PC-9 (cell line): Measurements from ENCODE around the gene ZNF467. TPM values are rescaled to one million over a fixed set of nuclear protein-coding genes. Genes with fewer than 3 reads are reported as not detected.

ENCODE experiments used
- BruUV-seq: library from RNA; stranded (reverse); fragments of 400-500 nt; replicated peaks from 2 replicates; lab custom pipeline; 2021; lab: Mats Ljungman, UMichigan
- CTCF ChIA-PET: fragments of 300-600 bp; sonication (Branson Sonifier 250); formaldehyde crosslinking; loops from one replicate; lab custom pipeline; 2022; ENCODE audit warnings: antibody characterized with exemption; lab: Charles Lee
- POLR2A ChIA-PET: fragments of 300-600 bp; sonication (Branson Sonifier 250); formaldehyde crosslinking; loops from one replicate; lab custom pipeline; 2022; ENCODE audit warnings: antibody characterized with exemption; ENCODE audit not compliant: unreplicated experiment; lab: Charles Lee
- DNase-seq, 2 experiments: peaks; one replicate each; pipeline versions ENCODE4 v3.0.0 to v3.0.0-alpha.2; 2015 to 2022; ENCODE audit warnings: mixed read lengths in 1 of 2
- H2AFZ ChIP-seq: fragments of 200-600 bp; sonication (generic); 2 replicates; pipeline ENCODE4 v1.8.1; 2017; ENCODE audit warnings: antibody characterized with exemption
- H3F3A ChIP-seq: fragments of 200-600 bp; sonication (generic); 2 replicates; pipeline ENCODE4 v1.8.1; 2017; ENCODE audit warnings: antibody characterized with exemption, mild to moderate bottlenecking, low read depth; ENCODE audit not compliant: insufficient read depth
- H3K27ac ChIP-seq: fragments of 200-600 bp; sonication (generic); 2 replicates; pipeline ENCODE4 v1.6.1; 2016; ENCODE audit warnings: mixed run types
- H3K27me3 ChIP-seq: fragments of 200-600 bp; sonication (generic); 2 replicates; pipeline ENCODE4 v1.6.1; 2016; ENCODE audit warnings: low read depth, mixed run types; ENCODE audit not compliant: insufficient read depth
- H3K36me3 ChIP-seq: fragments of 200-600 bp; sonication (generic); 2 replicates; pipeline ENCODE4 v1.6.1; 2016; ENCODE audit warnings: low read depth, mixed run types
- H3K4me1 ChIP-seq: fragments of 200-600 bp; sonication (generic); replicated peaks from 2 replicates; pipeline ENCODE4 v1.6.1; 2016; ENCODE audit warnings: mixed run types; ENCODE audit not compliant: insufficient read depth
- H3K4me2 ChIP-seq: fragments of 200-600 bp; sonication (generic); 2 replicates; pipeline ENCODE4 v1.6.1; 2017; ENCODE audit warnings: mixed run types
- H3K4me3 ChIP-seq: fragments of 200-600 bp; sonication (generic); 2 replicates; pipeline ENCODE4 v1.6.1; 2016; ENCODE audit warnings: mixed run types
- H3K79me2 ChIP-seq: fragments of 200-600 bp; sonication (generic); 2 replicates; pipeline ENCODE4 v1.6.1; 2017; ENCODE audit warnings: low read depth, mixed run types
- H3K9me2 ChIP-seq: fragments of 200-600 bp; sonication (generic); 2 replicates; pipeline ENCODE4 v1.8.1; 2017; ENCODE audit warnings: mild to moderate bottlenecking; ENCODE audit not compliant: insufficient read depth
- H3K9me3 ChIP-seq: fragments of 200-600 bp; sonication (generic); 2 replicates; pipeline ENCODE4 v1.8.1; 2016; ENCODE audit warnings: low read depth; ENCODE audit not compliant: insufficient read depth
- H4K20me1 ChIP-seq: fragments of 200-600 bp; sonication (generic); 2 replicates; pipeline ENCODE4 v1.8.1; 2017; ENCODE audit not compliant: insufficient read depth
- CTCF ChIP-seq: fragments of 200-600 bp; sonication (generic); conservative IDR thresholded peaks from 2 replicates; pipeline ENCODE4 v1.6.1; 2017; ENCODE audit warnings: mixed run types, antibody characterized with exemption, mild to moderate bottlenecking, moderate library complexity
- EZH2 ChIP-seq: fragments of 200-600 bp; sonication (generic); IDR thresholded peaks from 2 replicates; pipeline ENCODE4 v1.8.0; 2017; ENCODE audit warnings: antibody characterized with exemption, low read depth
- intact Hi-C: fragments of 100-400 bp; cut with micrococcal nuclease; formaldehyde crosslinking; loops from one replicate; pipeline ENCODE4 v1.10.0; 2022; ENCODE audit not compliant: unreplicated experiment
- total RNA-seq: library from RNA; stranded (reverse); gene quantifications from 2 replicates; pipeline ENCODE4 v1.2.3, GENCODE V29; 2021

ZNF467 gene
- total RNA-seq, 1 experiment from 2014 or later = 6.6 TPM

- ChIA-PET POLR2A (no interaction called here), CTCF (no interaction called here)
- H3K4me2 ChIP-seq = no peak overlapping the region
- BruUV-seq = no TSS peak
- no peaks in the 10 kb centered on the region for H3K9me3 ChIP-seq
- no peaks in the 10 kb centered on the region for H3K27me3 ChIP-seq
- no peaks in the 10 kb centered on the region for H3K9me2 ChIP-seq
- H3F3A ChIP-seq = no peaks in the 10 kb centered on the region
- no peak overlapping the region for H2AFZ ChIP-seq
- H3K36me3 ChIP-seq = no peaks in the 10 kb centered on the region
- DNase-seq = peak in 1 of 2 experiments; percentile 66
- no peak overlapping the region for H3K27ac ChIP-seq
- intact Hi-C loops = no loop called here
- H3K4me1 ChIP-seq = no peaks in the 10 kb centered on the region
- H4K20me1 ChIP-seq = no peaks in the 10 kb centered on the region
- TF ChIP-seq CTCF (peak; percentile 81), EZH2 (no peak)
- H3K4me3 ChIP-seq = no peak overlapping the region
- no peaks in the 10 kb centered on the region for H3K79me2 ChIP-seq
These were observed 19.8 kb downstream of the ZNF467 start for GRCh38 chr7:149753375-149754233.

- H3K79me2 ChIP-seq = no peaks in the 10 kb centered on the region
- H3K9me3 ChIP-seq = no peaks in the 10 kb centered on the region
- H3K9me2 ChIP-seq = no peaks in the 10 kb centered on the region
- ChIA-PET CTCF (interaction anchor here (1.3 kb wide), 1 partner anchor 90 kb away, joined by 5 read pairs; no protein-coding TSS in a partner anchor), POLR2A (no interaction called here)
- no peaks in the 10 kb centered on the region for H4K20me1 ChIP-seq
- H3K4me3 ChIP-seq = no peak overlapping the region
- no peak for TF ChIP-seq CTCF
- no peak for TF ChIP-seq EZH2
- H3F3A ChIP-seq = no peaks in the 10 kb centered on the region
- H3K36me3 ChIP-seq = no peaks in the 10 kb centered on the region
- no peaks in the 10 kb centered on the region for H3K4me1 ChIP-seq
- no peak for DNase-seq
- no peak overlapping the region for H3K27ac ChIP-seq
- intact Hi-C loops = no loop called here
- no peak overlapping the region for H2AFZ ChIP-seq
- H3K27me3 ChIP-seq = no peaks in the 10 kb centered on the region
- H3K4me2 ChIP-seq = no peak overlapping the region
- no TSS peak for BruUV-seq
These were observed 20.7 kb downstream of the ZNF467 start for GRCh38 chr7:149752646-149753045.

- H3F3A ChIP-seq = no peaks in the 10 kb centered on the region
- H3K9me3 ChIP-seq = no peaks in the 10 kb centered on the region
- no peak overlapping the region for H3K4me3 ChIP-seq
- no peak for DNase-seq
- no peak for TF ChIP-seq EZH2
- no peak for TF ChIP-seq CTCF
- ChIA-PET POLR2A (no interaction called here), CTCF (interaction anchor here (0.7 to 1.3 kb wide), 2 partner anchors 27 to 89 kb away, joined by 3 to 5 read pairs; no protein-coding TSS in a partner anchor)
- intact Hi-C loops = no loop called here
- no peaks in the 10 kb centered on the region for H3K4me1 ChIP-seq
- H2AFZ ChIP-seq = no peak overlapping the region
- BruUV-seq = no TSS peak
- 0 out of 2 replicates have a peak, but pooled peaks cover 11% of the 10 kb centered on the region for H3K27me3 ChIP-seq
- H3K4me2 ChIP-seq = no peak overlapping the region
- no peaks in the 10 kb centered on the region for H3K79me2 ChIP-seq
- no peaks in the 10 kb centered on the region for H3K9me2 ChIP-seq
- H4K20me1 ChIP-seq = no peaks in the 10 kb centered on the region
- H3K36me3 ChIP-seq = no peaks in the 10 kb centered on the region
- no peak overlapping the region for H3K27ac ChIP-seq
These were observed 22.2 kb downstream of the ZNF467 start for GRCh38 chr7:149751043-149751775.
